Stimulated activated CD8-positive, alpha-beta memory T cell treated with anti-CD3 and anti-CD28 coated beads, Interleukin-12 subunit alpha, Interleukin-12 subunit beta, amount 100 ng/mL, for 24 hours (primary cell): ENCODE measurements around the gene NLK.
"Not testable (repeated sequence)": the region's sequence is repeated elsewhere in the genome, so short reads cannot be mapped to it uniquely, and the experiment has no call there.

ENCODE experiments used
- DNase-seq: peaks from one replicate; pipeline ENCODE4 v3.0.0-alpha.2; 2020; ENCODE audit errors: extremely low read depth

NLK gene

GRCh38 chr17:28042657-28042720 is at the start of gene NLK:
Gene NLK, plus strand, starts transcription at chr17:28042677. Its CDS starts 197 bp downstream, at chr17:28042874.
- no peak for DNase-seq

- DNase-seq = no peak
Observed at GRCh38 chr17:27993161-27993695, 49.2 kb upstream of the NLK start.

- DNase-seq = no peak
Observed at GRCh38 chr17:27993723-27994310, 48.7 kb upstream of the NLK start.

- no peak for DNase-seq
Observed at GRCh38 chr17:27994586-27994985, 47.9 kb upstream of the NLK start.

- DNase-seq = no peak
Observed at GRCh38 chr17:27995554-27995953, 46.9 kb upstream of the NLK start.

- DNase-seq = no peak
Observed at GRCh38 chr17:27996202-27997043, 46.1 kb upstream of the NLK start.

GRCh38 chr17:27997044-27997401 is 45.5 kb upstream of the NLK start:
- no peak for DNase-seq

- no peak for DNase-seq
Observed at GRCh38 chr17:27997522-27997921, 45.0 kb upstream of the NLK start.

- DNase-seq = no peak
Observed at GRCh38 chr17:28001149-28001548, 41.3 kb upstream of the NLK start.

- DNase-seq = no peak
Observed at GRCh38 chr17:28004344-28004743, 38.1 kb upstream of the NLK start.

- DNase-seq = not testable (repeated sequence)
Observed at GRCh38 chr17:28007925-28008324, 34.6 kb upstream of the NLK start.

GRCh38 chr17:28008513-28008912 is 34.0 kb upstream of the NLK start:
- no peak for DNase-seq

- DNase-seq = no peak
Observed at GRCh38 chr17:28010406-28010805, 32.1 kb upstream of the NLK start.

GRCh38 chr17:28018439-28019070 is 23.9 kb upstream of the NLK start:
- no peak for DNase-seq

- no peak for DNase-seq
Observed at GRCh38 chr17:28020515-28020914, 22.0 kb upstream of the NLK start.

GRCh38 chr17:28029044-28029443 is 13.4 kb upstream of the NLK start:
- no peak for DNase-seq

- DNase-seq = no peak
Observed at GRCh38 chr17:28030386-28030785, 12.1 kb upstream of the NLK start.

GRCh38 chr17:28031174-28031573 is 11.3 kb upstream of the NLK start:
- no peak for DNase-seq

- no peak for DNase-seq
Observed at GRCh38 chr17:28033972-28034714, 8.3 kb upstream of the NLK start.

- not testable (repeated sequence) for DNase-seq
Observed at GRCh38 chr17:28035452-28035851, 7.0 kb upstream of the NLK start.

- DNase-seq = not testable (repeated sequence)
Observed at GRCh38 chr17:28035884-28036283, 6.6 kb upstream of the NLK start.

GRCh38 chr17:28038802-28039201 is 3.7 kb upstream of the NLK start:
- DNase-seq = no peak

- DNase-seq = no peak
Observed at GRCh38 chr17:28039251-28039650, 3.2 kb upstream of the NLK start.
